ENCODE results near the gene POLR3B. TPM values are rescaled to one million over a fixed set of nuclear protein-coding genes. Genes with fewer than 3 reads are reported as not detected.

Gene POLR3B
- total and polyA plus RNA-seq, 2 of the 8 experiments (the other 6 are each of a cell fraction or from before 2014, with no cell fraction given), result 5.0 to 13.2 TPM

DNA sequence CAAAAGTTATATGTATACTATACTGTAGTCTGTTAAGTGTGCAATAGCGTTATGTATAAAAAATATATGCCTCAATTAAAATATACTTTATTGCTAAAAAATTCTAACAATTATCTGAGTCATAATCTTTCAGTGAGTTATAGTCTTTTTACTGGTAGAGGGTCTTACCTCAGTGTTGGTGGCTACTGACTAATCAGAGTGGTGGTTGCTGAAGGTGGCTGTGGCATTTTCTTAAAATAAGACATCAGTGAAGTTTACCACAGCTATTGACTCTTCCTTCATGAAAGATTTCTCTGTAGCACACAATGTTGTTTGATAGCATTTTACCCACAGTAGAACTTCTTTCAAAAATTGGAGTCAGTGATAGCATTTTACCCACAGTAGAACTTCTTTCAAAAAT, 23.4 kb downstream of the POLR3B start:
- H2BK15ac ChIP-seq (ENCODE audit: low read length), result no peak overlapping the region
- H3K18ac ChIP-seq (ENCODE audit: extremely low read depth, low read length), result no peak overlapping the region
- no peak overlapping the region for H3K56ac ChIP-seq (replicated peaks; ENCODE audit: insufficient read length, low read depth, low read length)
- H4K20me1 ChIP-seq (replicated peaks in 1 of 2; ENCODE audit: control insufficient read depth in 1 of 2, insufficient read depth in 2 of 2, low read length in 2 of 2), result no peaks in the 10 kb centered on the region
- H2BK20ac ChIP-seq (ENCODE audit: low read length), result no peak overlapping the region
- ChIA-PET POLR2A (ENCODE audit: partially characterized antibody) (interaction anchor here (0.6 to 1.0 kb wide), 2 partner anchors 24 to 589 kb away, joined by 3 to 4 read pairs; partner anchors contain the start of gene POLR3B), CTCF (ENCODE audit: partially characterized antibody) (interaction anchor here (0.9 to 1.8 kb wide), 3 partner anchors 80 to 552 kb away, joined by 3 to 4 read pairs (median 3); no protein-coding TSS in a partner anchor)
- no peaks in the 10 kb centered on the region for H3K27me3 ChIP-seq (replicated peaks in 1 of 4; ENCODE audit: control insufficient read depth in 3 of 4, extremely low read depth in 1 of 4, insufficient read depth in 3 of 4, low read length in 3 of 4)
- no peak overlapping the region for H3K27ac ChIP-seq (ENCODE audit: low read depth, low read length)
- H3K9me3 ChIP-seq (ENCODE audit: insufficient read depth in 2 of 2, low read depth in 1 of 2, low read length in 1 of 2), result no peaks in the 10 kb centered on the region
- H4K91ac ChIP-seq (replicated peaks; ENCODE audit: insufficient read length, low read length), result no peak overlapping the region
- H3K23ac ChIP-seq (ENCODE audit: insufficient read length), result no peak overlapping the region
- WGBS, 2 experiments (ENCODE audit: extremely low coverage in 1 of 2, insufficient coverage in 1 of 2, insufficient read length in 1 of 2, insufficient replicate concordance in 2 of 2, low coverage in 1 of 2, low lambda C conversion rate in 2 of 2, missing lambda C conversion rate in 1 of 2), result 91% methylated on average over 1 of the region's 1 CpG; no CpG with 5 or more reads in 1 of the 2 experiments
- H3K23me2 ChIP-seq (ENCODE audit: low read depth, low read length), result no peaks in the 10 kb centered on the region
- H2BK5ac ChIP-seq (ENCODE audit: low read depth, low read length), result no peak overlapping the region
- H3K79me2 ChIP-seq (ENCODE audit: control insufficient read depth in 1 of 2, insufficient read depth in 2 of 2, low read length in 2 of 2), result no peaks in the 10 kb centered on the region
- H4K8ac ChIP-seq (ENCODE audit: extremely low read depth, insufficient read depth, low read length), result no peak overlapping the region
- H3K4me1 ChIP-seq (replicated peaks in 1 of 4; ENCODE audit: control insufficient read depth in 3 of 4, insufficient read depth in 4 of 4, low read length in 3 of 4), result no peaks in the 10 kb centered on the region
- H3K9ac ChIP-seq (replicated peaks in 1 of 4; ENCODE audit: extremely low read depth in 1 of 4, low read depth in 3 of 4, low read length in 3 of 4), result no peak overlapping the region
- H2BK12ac ChIP-seq (ENCODE audit: low read depth, low read length), result no peak overlapping the region
- no peak overlapping the region for H4K5ac ChIP-seq (ENCODE audit: insufficient read length, low read depth, low read length)
- H3K4me2 ChIP-seq (ENCODE audit: insufficient read depth in 1 of 2, low read depth in 2 of 2, low read length in 2 of 2), result no peak overlapping the region
- H3K79me1 ChIP-seq (ENCODE audit: low read depth, low read length), result no peaks in the 10 kb centered on the region
- H2AFZ ChIP-seq (ENCODE audit: low read length), result no peak overlapping the region
- no peak overlapping the region for H3K4ac ChIP-seq (replicated peaks; ENCODE audit: insufficient read length, low read depth, low read length)
- DNase-seq (ENCODE audit: low read depth in 1 of 2, low spot score in 2 of 2) (no peak), FAIRE-seq (no peak)
- H3K4me3 ChIP-seq (ENCODE audit: extremely low read depth in 1 of 4, insufficient read depth in 2 of 4, low read depth in 3 of 4, low read length in 4 of 4), result no peak overlapping the region
- no peak overlapping the region for H2BK120ac ChIP-seq (replicated peaks; ENCODE audit: low read depth, low read length)
- H2AK5ac ChIP-seq (ENCODE audit: low read depth, low read length), result no peak overlapping the region
- peaks cover 0 to 14% (median 1%) of the 10 kb centered on the region in 4 experiments; a peak in 2 of 8 replicates for H3K36me3 ChIP-seq (ENCODE audit: control insufficient read depth in 2 of 4, insufficient read depth in 4 of 4, low read length in 3 of 4)
- no peak overlapping the region for H3K14ac ChIP-seq (ENCODE audit: insufficient read length)
- no peak for TF ChIP-seq SUZ12 (IDR thresholded peaks at IDR 0.05; ENCODE audit: low read length)
- TF ChIP-seq CREB1 (IDR thresholded peaks at IDR 0.05), result no peak
- TF ChIP-seq CEBPB (IDR thresholded peaks at IDR 0.05; ENCODE audit: low read depth, low read length), result no peak
- TF ChIP-seq, protein P1, sequence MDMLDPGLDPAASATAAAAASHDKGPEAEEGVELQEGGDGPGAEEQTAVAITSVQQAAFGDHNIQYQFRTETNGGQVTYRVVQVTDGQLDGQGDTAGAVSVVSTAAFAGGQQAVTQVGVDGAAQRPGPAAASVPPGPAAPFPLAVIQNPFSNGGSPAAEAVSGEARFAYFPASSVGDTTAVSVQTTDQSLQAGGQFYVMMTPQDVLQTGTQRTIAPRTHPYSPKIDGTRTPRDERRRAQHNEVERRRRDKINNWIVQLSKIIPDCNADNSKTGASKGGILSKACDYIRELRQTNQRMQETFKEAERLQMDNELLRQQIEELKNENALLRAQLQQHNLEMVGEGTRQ (IDR thresholded peaks at IDR 0.05; ENCODE audit: low read length), result no peak
- TF ChIP-seq TAF7 (optimal IDR thresholded peaks at IDR 0.05; ENCODE audit: borderline replicate concordance, low read depth, low read length), result no peak
- no peak for TF ChIP-seq JUN (IDR thresholded peaks at IDR 0.05; ENCODE audit: low read depth, low read length)
- TF ChIP-seq POLR2AphosphoS5 (IDR thresholded peaks at IDR 0.05; ENCODE audit: low read depth, low read length), result no peak
- no peak for TF ChIP-seq TCF12 (IDR thresholded peaks at IDR 0.05; ENCODE audit: low read depth, low read length)
- TF ChIP-seq GABPA (IDR thresholded peaks at IDR 0.05; ENCODE audit: borderline replicate concordance, insufficient read depth, low read length), result no peak
- TF ChIP-seq, protein P2, sequence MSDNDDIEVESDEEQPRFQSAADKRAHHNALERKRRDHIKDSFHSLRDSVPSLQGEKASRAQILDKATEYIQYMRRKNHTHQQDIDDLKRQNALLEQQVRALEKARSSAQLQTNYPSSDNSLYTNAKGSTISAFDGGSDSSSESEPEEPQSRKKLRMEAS (IDR thresholded peaks at IDR 0.05), result no peak

Data from H1 (cell line).